Endothelial cell of umbilical vein (primary cell): Measurements from ENCODE around the gene LGR6. TPM values are rescaled to one million over a fixed set of nuclear protein-coding genes. Genes with fewer than 3 reads are reported as not detected.

Experiments used
- BruUV-seq: library from RNA; stranded (reverse); fragments of 400-500 nt; replicated peaks from 2 replicates; lab custom pipeline; 2021; lab: Mats Ljungman, UMichigan
- CTCF ChIA-PET: fragments of 300-600, 350-600 bp; sonication (Branson Sonifier 250); formaldehyde crosslinking; loops from one replicate; lab custom pipeline; 2021; ENCODE audit warnings: antibody characterized with exemption, inconsistent platforms; lab: Charles Lee
- POLR2A ChIA-PET: fragments of 300-600, 350-600 bp; sonication (Branson Sonifier 250); formaldehyde crosslinking; loops from one replicate; lab custom pipeline; 2021; ENCODE audit warnings: antibody characterized with exemption, inconsistent platforms; lab: Charles Lee
- DNase-seq: peaks from one replicate; pipeline ENCODE4 v3.0.0-alpha.2; 2011; ENCODE audit warnings: low read depth, low spot score
- FAIRE-seq: peaks from 2 replicates; lab custom pipeline; 2011; peaks lifted over from hg19 to GRCh38; lab: Jason Lieb, UNC
- H2AFZ ChIP-seq: 2 replicates; pipeline ENCODE4 v1.6.0; 2012; ENCODE audit warnings: low read depth, low read length, control low read depth, inconsistent platforms
- H3K27ac ChIP-seq: 2 replicates; pipeline ENCODE4 v1.5.1; 2011; ENCODE audit warnings: low read depth, mild to moderate bottlenecking, control low read depth, low read length, moderate library complexity; ENCODE audit not compliant: insufficient read depth
- H3K27me3 ChIP-seq, 2 experiments: 2 replicates each; pipeline versions ENCODE4 v1.6.0 to v1.6.1; 2011; ENCODE audit warnings: low read length in 2 of 2, mixed read lengths in 1 of 2; ENCODE audit not compliant: control insufficient read depth in 2 of 2, insufficient read depth in 2 of 2
- H3K36me3 ChIP-seq, 2 experiments: 2 replicates in 1 of 2; 3 replicates in 1 of 2; pipeline ENCODE4 v1.5.1; 2011; ENCODE audit warnings: low read length in 2 of 2, mild to moderate bottlenecking in 1 of 2, moderate library complexity in 1 of 2; ENCODE audit not compliant: control insufficient read depth in 2 of 2, insufficient read depth in 2 of 2; ENCODE audit errors: extremely low read depth in 1 of 2
- H3K4me1 ChIP-seq: 3 replicates; pipeline ENCODE4 v1.5.1; 2011; ENCODE audit warnings: mild to moderate bottlenecking, low read length; ENCODE audit not compliant: control insufficient read depth, insufficient read depth; ENCODE audit errors: extremely low read depth
- H3K4me2 ChIP-seq: 2 replicates; pipeline ENCODE4 v1.6.1; 2011; ENCODE audit warnings: low read length, control low read depth, mixed read lengths; ENCODE audit not compliant: insufficient read depth
- H3K4me3 ChIP-seq, 3 experiments: fragments of 200-600 bp in 1 of 3; sonication (generic), shearing (Covaris generic) in 1 of 3; replicated peaks in 1 of 3; 2 replicates each; pipeline ENCODE4 v1.5.1; 2011 to 2016; ENCODE audit warnings: control low read depth in 3 of 3, low read length in 3 of 3, mild to moderate bottlenecking in 2 of 3, inconsistent platforms in 1 of 3, low read depth in 1 of 3, moderate library complexity in 1 of 3; ENCODE audit not compliant: insufficient read depth in 1 of 3
- H3K79me2 ChIP-seq: 2 replicates; pipeline ENCODE4 v1.6.0; 2012; ENCODE audit warnings: low read length, inconsistent platforms; ENCODE audit not compliant: control insufficient read depth, insufficient read depth
- H3K9ac ChIP-seq: replicated peaks from 2 replicates; pipeline ENCODE3; 2011; ENCODE audit warnings: low read length, control low read depth; ENCODE audit not compliant: insufficient read depth; ENCODE audit errors: extremely low read depth
- H3K9me1 ChIP-seq: replicated peaks from 3 replicates; pipeline ENCODE4 v1.6.0; 2011; ENCODE audit warnings: mild to moderate bottlenecking, low read length; ENCODE audit not compliant: control insufficient read depth, insufficient read depth; ENCODE audit errors: extremely low read depth
- H3K9me3 ChIP-seq: replicated peaks from 2 replicates; pipeline ENCODE4 v1.5.1; 2012; ENCODE audit warnings: low read length, inconsistent platforms; ENCODE audit not compliant: control insufficient read depth, insufficient read depth
- H4K20me1 ChIP-seq: replicated peaks from 2 replicates; pipeline ENCODE3; 2011; ENCODE audit warnings: mild to moderate bottlenecking, low read length; ENCODE audit not compliant: control insufficient read depth, insufficient read depth; ENCODE audit errors: extremely low read depth
- EZH2 ChIP-seq: IDR thresholded peaks from 2 replicates; pipeline ENCODE4 v1.6.1; 2012; ENCODE audit warnings: borderline replicate concordance, low read depth, mild to moderate bottlenecking, moderate library complexity, low read length, inconsistent platforms; ENCODE audit not compliant: severe bottlenecking
- FOS ChIP-seq: IDR thresholded peaks from 2 replicates; pipeline ENCODE4 v1.6.1; 2011; ENCODE audit warnings: mild to moderate bottlenecking, low read length, moderate library complexity, borderline replicate concordance; ENCODE audit not compliant: insufficient read depth
- GATA2 ChIP-seq: IDR thresholded peaks from 2 replicates; pipeline ENCODE4 v1.7.0; 2011; ENCODE audit warnings: low read depth, mild to moderate bottlenecking, moderate library complexity, mixed read lengths, low read length; ENCODE audit not compliant: insufficient read length, insufficient read depth
- JUN ChIP-seq: IDR thresholded peaks from 2 replicates; pipeline ENCODE4 v1.6.1; 2011; ENCODE audit warnings: borderline replicate concordance, low read depth; ENCODE audit not compliant: insufficient read length, insufficient read depth
- MYC ChIP-seq: IDR thresholded peaks from one replicate; pipeline ENCODE4 v1.6.1; 2011; ENCODE audit warnings: mild to moderate bottlenecking, low read depth, low read length
- POLR2A ChIP-seq: IDR thresholded peaks from 2 replicates; pipeline ENCODE4 v1.6.1; 2012; ENCODE audit warnings: low read depth, mild to moderate bottlenecking, control low read depth, low read length
- POLR2AphosphoS5 ChIP-seq: IDR thresholded peaks from 2 replicates; pipeline ENCODE4 v1.6.1; 2012; ENCODE audit warnings: low read depth, mild to moderate bottlenecking, control low read depth, low read length, moderate library complexity; ENCODE audit not compliant: insufficient read depth
- dilution Hi-C: fragments of 300-500 bp; cut with MboI; formaldehyde crosslinking; loops from one replicate; pipeline ENCODE4 v1.15.0; 2019; ENCODE audit warnings: low sequenced_read_pairs; ENCODE audit not compliant: extremely low pct_ligation_motif_present
- intact Hi-C: fragments of 100-400 bp; cut with micrococcal nuclease; formaldehyde crosslinking; loops from one replicate; pipeline ENCODE4 v1.10.0; 2022
- polyA plus RNA-seq, 4 experiments: library from polyadenylated mRNA; depleted of rRNA in 3 of 4; stranded (reverse) in 3 of 4; unstranded in 1 of 4; fragments of >200 nt; gene quantifications; 2 replicates each; pipeline versions ENCODE4 v1.2.1 to v1.2.3, GENCODE V29; 2011 to 2012; ENCODE audit warnings: missing spikeins in 1 of 4
- total RNA-seq: library from RNA; stranded (reverse); gene quantifications from 2 replicates; pipeline ENCODE4 v1.2.3, GENCODE V29; 2021
- TF ChIP-seq, protein P1 (sequence below): IDR thresholded peaks from 2 replicates; pipeline ENCODE4 v1.6.1; 2011; ENCODE audit not compliant: insufficient read depth, insufficient read length

Gene LGR6
- total and polyA plus RNA-seq, 2 donors (not counting 3 experiments of a cell fraction or from before 2014, with no cell fraction given): not detected

DNA sequence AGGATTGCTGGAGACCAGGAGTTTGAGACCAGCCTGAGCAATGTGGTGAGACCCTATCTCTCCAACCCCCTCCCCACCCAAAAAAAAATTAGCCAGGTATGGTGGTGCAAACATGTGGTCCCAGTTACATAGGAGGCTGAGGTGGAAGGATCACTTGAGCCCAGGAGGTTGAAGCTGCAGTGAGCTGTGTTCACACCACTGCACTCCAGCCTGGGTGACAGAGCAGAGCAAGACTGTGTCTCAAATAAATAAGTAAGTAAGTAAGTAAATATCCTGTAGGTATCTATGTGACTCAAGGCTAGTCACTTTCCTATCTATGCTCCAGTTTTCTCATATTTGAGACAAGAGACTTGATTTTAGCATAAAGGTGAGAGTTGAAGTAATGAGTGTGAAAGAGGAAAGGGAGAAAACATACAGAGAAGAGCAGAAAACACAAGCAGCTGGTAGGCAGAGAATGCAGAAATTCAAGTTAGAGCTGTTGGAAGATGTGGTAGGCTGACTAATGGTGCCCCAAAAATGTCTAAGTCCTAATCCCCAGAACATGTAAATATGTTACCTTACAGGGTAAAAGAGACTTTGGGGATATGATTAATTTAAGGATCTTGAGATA lies 162.4 kb downstream of the LGR6 start:
- dilution Hi-C loops (no loop called here), intact Hi-C loops (no loop called here)
- POLR2A ChIA-PET: no interaction called here
- Histone ChIP-seq H3K9ac (no peak overlapping the region), H2AFZ (no peak overlapping the region), H3K36me3 (no peaks in the 10 kb centered on the region), H3K9me1 (no peaks in the 10 kb centered on the region), H3K9me3 (no peaks in the 10 kb centered on the region), H3K79me2 (peaks cover 2% of the 10 kb centered on the region), H3K27ac (no peak overlapping the region), H3K4me2 (no peak overlapping the region), H3K4me1 (no peaks in the 10 kb centered on the region), H3K27me3 (no peaks in the 10 kb centered on the region), H3K4me3 (no peak overlapping the region), H4K20me1 (no peaks in the 10 kb centered on the region)
- FAIRE-seq (no peak), DNase-seq (no peak)
- BruUV-seq: no TSS peak
- TF ChIP-seq MYC: no peak
- TF ChIP-seq, protein P1, sequence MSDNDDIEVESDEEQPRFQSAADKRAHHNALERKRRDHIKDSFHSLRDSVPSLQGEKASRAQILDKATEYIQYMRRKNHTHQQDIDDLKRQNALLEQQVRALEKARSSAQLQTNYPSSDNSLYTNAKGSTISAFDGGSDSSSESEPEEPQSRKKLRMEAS: no peak
- no peak for TF ChIP-seq POLR2AphosphoS5
- no peak for TF ChIP-seq EZH2
- TF ChIP-seq JUN: no peak
- TF ChIP-seq POLR2A: no peak
- TF ChIP-seq FOS: no peak
- CTCF ChIA-PET: no interaction called here

DNA sequence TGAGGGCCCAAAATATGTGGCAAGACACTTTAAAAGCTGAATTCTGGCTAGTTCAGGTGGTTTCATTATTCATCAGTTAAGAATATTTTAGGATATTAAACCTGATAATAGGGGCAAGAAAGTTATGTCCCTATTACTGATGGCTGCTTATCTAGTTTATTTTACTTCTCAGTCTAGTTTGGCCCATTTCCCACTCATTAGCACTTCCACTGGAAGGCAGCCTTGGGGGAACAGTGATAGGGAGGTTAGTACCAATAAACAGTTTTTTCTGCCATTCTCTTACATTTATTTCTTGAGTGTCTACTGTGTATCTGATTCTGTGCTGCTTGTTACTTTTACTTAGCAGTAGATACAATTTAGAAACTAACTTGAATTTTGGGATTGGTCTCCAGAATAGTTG lies 163.9 kb downstream of the LGR6 start:
- no peaks in the 10 kb centered on the region for H3K27me3 ChIP-seq

More for the DNA sequence above, 163.9 kb downstream of the LGR6 start:
- no TSS peak for BruUV-seq
- H3K9me1 ChIP-seq: no peaks in the 10 kb centered on the region
- no peak overlapping the region for H2AFZ ChIP-seq
- H3K79me2 ChIP-seq: no peaks in the 10 kb centered on the region
- ChIA-PET CTCF (no interaction called here), POLR2A (no interaction called here)
- no peak for TF ChIP-seq POLR2A
- TF ChIP-seq GATA2: no peak
- TF ChIP-seq EZH2: no peak
- no peak for TF ChIP-seq JUN
- no peak for TF ChIP-seq FOS
- no peak for TF ChIP-seq MYC
- TF ChIP-seq, protein P1: no peak
- no peaks in the 10 kb centered on the region for H3K36me3 ChIP-seq
- FAIRE-seq (no peak), DNase-seq (no peak)
- H4K20me1 ChIP-seq: no peaks in the 10 kb centered on the region
- dilution Hi-C loops (no loop called here), intact Hi-C loops (no loop called here)
- no peaks in the 10 kb centered on the region for H3K9me3 ChIP-seq
- no peak overlapping the region for H3K9ac ChIP-seq
- no peaks in the 10 kb centered on the region for H3K4me1 ChIP-seq
- no peak overlapping the region for H3K27ac ChIP-seq
- H3K4me2 ChIP-seq: no peak overlapping the region
- H3K4me3 ChIP-seq: no peak overlapping the region
